ENCODE measurements around the gene GPR161. TPM values are rescaled to one million over a fixed set of nuclear protein-coding genes. Genes with fewer than 3 reads are reported as not detected.
A peak's percentile ranks its signal among the peaks of the same experiment; 100 is the strongest.

Gene GPR161
- polyA plus RNA-seq, 1 donor (not counting 4 experiments of a cell fraction or from before 2014, with no cell fraction given): 7.8 TPM

DNA sequence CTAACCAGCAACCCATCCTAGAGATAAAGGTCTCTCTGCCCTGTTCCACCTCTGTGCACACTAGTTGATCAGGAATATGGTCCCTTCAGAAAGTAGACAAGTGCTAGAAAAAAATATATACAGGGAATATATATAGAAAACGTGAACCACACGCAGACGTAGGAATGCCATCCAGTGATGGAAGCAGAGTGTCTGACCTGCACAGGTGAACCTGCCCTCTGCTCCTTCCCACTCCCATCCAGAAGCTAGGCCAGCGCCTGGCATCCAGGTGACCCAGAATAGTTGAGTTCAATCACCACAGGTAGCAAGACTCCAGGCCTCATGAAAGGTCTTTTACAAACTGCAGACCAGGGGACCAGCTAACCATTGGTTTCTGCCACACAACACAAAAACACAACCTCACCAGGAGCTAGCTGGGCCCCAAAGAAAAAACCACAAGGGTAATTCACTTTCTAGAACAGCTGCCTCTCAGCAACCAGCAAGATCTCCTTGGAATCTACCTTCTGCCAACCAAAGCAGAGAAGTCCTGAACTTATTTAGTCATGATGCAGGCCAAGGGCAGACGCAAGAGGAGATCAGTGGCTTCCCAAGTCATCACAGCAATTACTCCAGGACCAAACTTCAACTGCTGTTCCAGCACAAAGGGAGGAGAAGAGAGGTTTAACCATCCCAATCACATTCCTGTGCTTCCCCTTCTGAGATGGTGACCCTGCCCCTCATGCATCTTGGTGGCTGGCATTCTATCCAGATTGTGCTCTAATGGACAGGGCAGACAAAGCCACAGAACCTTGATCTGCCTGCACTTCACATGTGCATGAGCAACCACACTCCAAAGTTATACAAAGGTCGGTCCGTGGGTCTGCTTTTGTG is 53.0 kb downstream of the GPR161 start:
- dilution Hi-C loops (cut with MboI; ENCODE audit: extremely low pct_ligation_motif_present, low sequenced_read_pairs): no loop called here
- no peaks in the 10 kb centered on the region for H4K20me1 ChIP-seq (ENCODE audit: control insufficient read depth, extremely low read depth, insufficient read depth, low read length)
- DNase-seq (ENCODE audit: low read depth, low spot score): no peak

DNA sequence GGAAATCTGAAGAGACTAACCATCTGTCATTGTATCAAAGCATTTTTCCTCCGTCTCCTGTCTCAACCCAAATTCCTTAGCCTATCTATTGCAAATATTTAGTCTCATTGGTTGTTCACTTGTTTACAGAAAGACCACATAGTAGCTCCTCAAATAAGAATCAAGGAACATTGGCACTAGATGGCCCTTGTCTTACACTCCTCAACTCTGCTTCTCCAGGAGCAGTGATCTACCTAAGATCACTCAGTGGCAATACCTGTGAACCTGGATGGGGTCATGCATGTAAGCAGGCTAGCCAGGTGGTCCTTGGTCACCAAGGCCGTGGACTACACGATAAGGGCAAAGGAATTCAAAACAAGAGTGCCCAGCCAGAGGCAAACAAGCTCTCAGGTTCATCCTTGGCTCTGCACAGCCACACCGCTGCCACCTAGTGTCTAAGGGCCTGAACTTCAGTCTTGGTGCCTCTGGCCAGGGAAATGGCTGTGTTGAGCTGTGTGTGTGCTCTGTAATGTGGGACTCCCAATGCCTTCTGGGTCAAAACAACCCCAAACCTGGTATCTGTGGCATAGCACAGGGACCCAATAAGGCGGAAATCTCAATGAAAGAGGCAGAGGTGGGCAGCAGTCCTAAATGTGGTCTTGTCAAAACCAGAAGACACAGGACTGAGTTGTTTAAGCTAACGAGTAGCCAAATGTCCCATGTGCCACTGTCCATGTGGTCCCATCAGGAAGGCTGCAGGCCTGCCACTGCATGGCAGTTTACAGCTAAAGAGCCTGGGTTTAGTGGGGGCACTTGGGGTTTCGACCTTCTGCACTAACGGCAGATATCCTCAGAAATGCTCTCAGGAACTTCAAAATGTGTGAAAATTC is 54.5 kb downstream of the GPR161 start:
- TF ChIP-seq EZH2 (IDR thresholded peaks at IDR 0.05; ENCODE audit: low read length): no peak
- TF ChIP-seq CTCF (optimal IDR thresholded peaks at IDR 0.05 in 1 of 3, IDR thresholded peaks at IDR 0.05 in 1 of 3, conservative IDR thresholded peaks at IDR 0.05 in 1 of 3; ENCODE audit: extremely low read depth in 1 of 3, insufficient read depth in 2 of 3, low read length in 3 of 3): peak; percentile 94 to 96 (median 96)
- Histone ChIP-seq H2AFZ (ENCODE audit: control insufficient read depth, low read length) (no peak overlapping the region), H3K9me1 (ENCODE audit: control insufficient read depth, extremely low read depth, insufficient read depth, low read length) (peaks cover 4% of the 10 kb centered on the region), H3K79me2 (ENCODE audit: control insufficient read depth, insufficient read depth, low read length) (no peaks in the 10 kb centered on the region), H3K4me3 (ENCODE audit: control insufficient read depth in 2 of 3, extremely low read depth in 1 of 3, insufficient read depth in 2 of 3, low read depth in 1 of 3, low read length in 3 of 3) (no peak overlapping the region), H3K27ac (ENCODE audit: control insufficient read depth, insufficient read depth, low read length) (peak overlapping the region; percentile 80), H3K9me3 (ENCODE audit: control insufficient read depth, low read depth, low read length) (no peaks in the 10 kb centered on the region), H3K27me3 (ENCODE audit: control insufficient read depth, extremely low read depth, insufficient read depth, low read length) (no peaks in the 10 kb centered on the region), H3K9ac (ENCODE audit: control insufficient read depth, extremely low read depth, insufficient read depth, low read length) (peak overlapping the region; percentile 30), H3K4me2 (ENCODE audit: control insufficient read depth, extremely low read depth, insufficient read depth, low read depth, low read length) (peak overlapping the region; percentile 17), H3K4me1 (ENCODE audit: control insufficient read depth, extremely low read depth, insufficient read depth, low read length) (peaks cover 30% of the 10 kb centered on the region), H3K36me3 (ENCODE audit: control insufficient read depth in 2 of 2, extremely low read depth in 1 of 2, insufficient read depth in 2 of 2, low read length in 2 of 2) (peaks cover 3 to 13% of the 10 kb centered on the region in 2 experiments), H4K20me1 (ENCODE audit: control insufficient read depth, extremely low read depth, insufficient read depth, low read length) (no peaks in the 10 kb centered on the region)
- DNase-seq (ENCODE audit: low read depth, low spot score): no peak
- dilution Hi-C loops (cut with MboI; ENCODE audit: extremely low pct_ligation_motif_present, low sequenced_read_pairs): no loop called here
- FAIRE-seq: peak; percentile 71

More for the DNA sequence above, 53.0 kb downstream of the GPR161 start:
- FAIRE-seq: no peak
- Histone ChIP-seq H3K9me1 (ENCODE audit: control insufficient read depth, extremely low read depth, insufficient read depth, low read length) (peaks cover 4% of the 10 kb centered on the region), H3K27ac (ENCODE audit: control insufficient read depth, insufficient read depth, low read length) (no peak overlapping the region), H3K9ac (ENCODE audit: control insufficient read depth, extremely low read depth, insufficient read depth, low read length) (no peak overlapping the region), H3K27me3 (ENCODE audit: control insufficient read depth, extremely low read depth, insufficient read depth, low read length) (no peaks in the 10 kb centered on the region), H3K36me3 (ENCODE audit: control insufficient read depth in 2 of 2, extremely low read depth in 1 of 2, insufficient read depth in 2 of 2, low read length in 2 of 2) (peaks cover 3 to 10% of the 10 kb centered on the region in 2 experiments), H3K4me1 (ENCODE audit: control insufficient read depth, extremely low read depth, insufficient read depth, low read length) (peaks cover 30% of the 10 kb centered on the region), H3K4me2 (ENCODE audit: control insufficient read depth, extremely low read depth, insufficient read depth, low read depth, low read length) (no peak overlapping the region), H3K9me3 (ENCODE audit: control insufficient read depth, low read depth, low read length) (no peaks in the 10 kb centered on the region), H3K4me3 (ENCODE audit: control insufficient read depth in 2 of 3, extremely low read depth in 1 of 3, insufficient read depth in 2 of 3, low read depth in 1 of 3, low read length in 3 of 3) (no peak overlapping the region), H2AFZ (ENCODE audit: control insufficient read depth, low read length) (no peak overlapping the region), H3K79me2 (ENCODE audit: control insufficient read depth, insufficient read depth, low read length) (no peaks in the 10 kb centered on the region)
- TF ChIP-seq CTCF (optimal IDR thresholded peaks at IDR 0.05 in 1 of 3, IDR thresholded peaks at IDR 0.05 in 1 of 3, conservative IDR thresholded peaks at IDR 0.05 in 1 of 3; ENCODE audit: extremely low read depth in 1 of 3, insufficient read depth in 2 of 3, low read length in 3 of 3) (no peak), EZH2 (IDR thresholded peaks at IDR 0.05; ENCODE audit: low read length) (no peak)
